Glomerular endothelial cell (primary cell): ENCODE results near the gene ATL3. TPM values are rescaled to one million over a fixed set of nuclear protein-coding genes. Genes with fewer than 3 reads are reported as not detected.
A peak's percentile ranks its signal among the peaks of the same experiment; 100 is the strongest.
"Not testable (repeated sequence)": the region's sequence is repeated elsewhere in the genome, so short reads cannot be mapped to it uniquely, and the experiment has no call there.

ENCODE experiments used
- DNase-seq: peaks from one replicate; pipeline ENCODE4 v3.0.0-alpha.2; 2011; ENCODE audit warnings: low read depth, low spot score; ENCODE audit errors: extremely low read depth
- total RNA-seq: library from RNA; depleted of rRNA; stranded (reverse); fragments of >200 nt; gene quantifications from 2 replicates; pipeline ENCODE4 v1.2.3, GENCODE V29; 2015

The ATL3 gene
- total RNA-seq, 1 donor from 2014 or later = 69.5 TPM

- DNase-seq = no peak
Observed at GRCh38 chr11:63682066-63683021, 11.2 kb upstream of the ATL3 start.

DNA sequence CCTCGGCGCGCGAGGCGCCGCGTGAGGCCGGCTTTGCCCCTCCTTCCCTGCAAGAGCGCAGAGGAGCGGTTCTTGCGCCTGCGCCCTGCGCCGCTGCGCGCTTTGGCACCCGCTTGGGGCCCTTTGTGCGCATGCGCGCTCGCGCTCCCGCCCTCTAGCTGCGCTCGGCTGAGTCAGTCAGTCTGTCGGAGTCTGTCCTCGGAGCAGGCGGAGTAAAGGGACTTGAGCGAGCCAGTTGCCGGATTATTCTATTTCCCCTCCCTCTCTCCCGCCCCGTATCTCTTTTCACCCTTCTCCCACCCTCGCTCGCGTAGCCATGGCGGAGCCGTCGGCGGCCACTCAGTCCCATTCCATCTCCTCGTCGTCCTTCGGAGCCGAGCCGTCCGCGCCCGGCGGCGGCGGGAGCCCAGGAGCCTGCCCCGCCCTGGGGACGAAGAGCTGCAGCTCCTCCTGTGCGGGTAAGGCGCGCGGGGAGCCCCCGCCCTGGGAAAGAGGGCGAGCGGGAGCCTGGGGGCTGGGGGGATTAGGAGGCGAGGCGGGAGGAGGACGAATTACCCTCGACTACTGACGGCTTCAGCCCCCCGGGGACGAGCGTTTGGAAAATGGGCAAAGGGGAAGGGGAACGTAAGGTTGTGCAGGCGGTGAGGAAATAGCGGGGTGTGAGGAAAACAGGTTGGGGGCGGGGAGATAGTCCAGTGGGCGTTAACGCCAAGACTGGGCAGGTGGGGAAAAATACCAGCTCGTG, 10.3 kb upstream of the ATL3 start, which contains the start of gene RTN3:
TSS of gene RTN3 (plus strand) at position 180 of the 745 bp plus-strand sequence. CDS start at position 317, 137 bp downstream.
- no peak for DNase-seq

- no peak for DNase-seq
Observed at GRCh38 chr11:63680834-63681320, 9.7 kb upstream of the ATL3 start.

DNA sequence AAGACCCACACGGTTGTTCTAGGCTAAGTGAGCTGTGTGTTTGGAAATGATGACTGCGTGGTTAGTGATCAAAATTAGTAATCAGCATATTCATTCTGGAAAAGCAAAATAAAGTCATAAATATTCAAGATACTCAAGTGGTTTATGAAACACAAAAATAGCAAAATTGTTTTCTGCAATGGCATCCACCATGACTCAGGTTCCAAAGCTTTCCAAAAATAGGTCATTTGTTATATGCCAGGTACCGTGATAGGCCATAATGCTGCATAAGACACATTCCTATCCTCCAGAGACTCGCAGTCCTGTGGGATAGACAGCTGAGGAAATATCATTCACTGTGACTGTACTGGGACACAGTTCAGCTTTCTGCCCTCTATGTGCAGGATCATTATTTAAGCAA, 2.4 kb upstream of the ATL3 start:
- no peak for DNase-seq

DNA sequence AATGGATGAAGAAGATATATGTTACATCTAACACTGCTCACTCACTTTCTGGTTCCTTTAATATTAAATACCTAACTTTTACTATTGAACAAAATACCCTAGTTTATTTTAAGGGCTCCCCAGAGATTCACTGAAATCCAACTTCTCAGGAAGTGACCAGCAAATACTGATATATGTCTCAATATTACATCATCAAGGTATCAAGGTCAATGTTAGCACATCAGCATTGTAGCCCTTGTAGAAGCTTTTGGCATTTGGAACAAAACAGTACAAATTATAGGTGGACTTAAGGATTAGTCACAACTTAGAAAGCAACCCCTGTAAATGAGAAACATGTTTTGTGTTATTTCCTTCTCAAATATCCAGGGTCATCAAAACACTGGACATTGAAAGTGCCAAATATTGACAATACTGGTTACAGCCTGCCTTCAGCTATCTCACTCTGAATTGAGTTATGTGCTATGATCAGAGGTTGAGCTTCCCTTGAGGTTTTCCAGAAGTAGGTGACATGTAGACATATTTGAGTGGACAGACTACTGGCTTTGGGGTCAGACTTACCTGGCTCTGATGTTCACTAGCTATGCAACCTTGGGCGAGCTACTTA, 1.9 kb upstream of the ATL3 start:
- no peak for DNase-seq

- DNase-seq = no peak
Observed at GRCh38 chr11:63672156-63672463, 934 bp upstream of the ATL3 start.

DNA sequence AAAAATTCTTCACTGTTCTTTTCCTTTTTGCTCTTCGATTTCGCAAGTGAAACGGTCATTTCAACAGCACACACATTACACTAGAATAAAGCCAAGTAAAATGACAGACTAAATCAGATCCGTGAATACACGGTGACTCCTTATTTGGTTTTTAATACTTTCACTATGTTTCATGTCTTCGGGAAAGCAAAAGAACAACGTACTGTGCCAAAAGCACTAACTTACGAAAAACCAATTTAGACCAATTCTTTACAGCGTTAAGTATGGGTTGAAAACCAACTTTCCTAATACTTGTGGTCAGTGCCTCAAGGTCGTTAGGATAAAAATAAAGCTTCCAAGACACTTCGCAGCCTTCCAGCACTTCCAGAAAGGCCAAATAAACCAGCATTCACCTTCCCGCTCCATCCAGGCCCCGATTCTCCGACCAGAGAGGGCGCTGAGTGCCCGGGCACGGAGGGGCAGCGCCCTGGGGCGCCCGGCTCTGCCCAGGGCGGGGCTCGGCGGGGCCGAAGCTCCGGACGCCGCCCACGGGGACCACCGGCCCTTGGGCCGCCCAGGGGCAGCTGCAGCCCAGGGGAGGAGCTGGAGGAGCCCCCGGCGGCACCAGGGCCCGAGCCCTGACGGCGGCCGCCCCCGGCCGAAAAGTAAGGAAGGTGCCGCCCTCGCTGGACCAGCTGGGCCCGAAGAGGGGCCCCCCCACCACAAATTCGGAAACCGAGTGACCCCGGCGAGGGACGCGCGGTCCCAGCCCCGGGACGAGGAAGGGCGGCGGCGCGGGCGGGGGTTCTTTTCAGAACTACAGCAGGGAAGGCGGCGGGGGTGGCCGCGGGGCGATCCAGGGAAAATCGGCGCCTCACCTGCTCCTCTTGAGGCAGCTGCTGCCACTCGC, 499 bp downstream of the ATL3 start:
- no peak for DNase-seq

GRCh38 chr11:63670096-63670432, 1.1 kb downstream of the ATL3 start:
- DNase-seq = no peak

DNA sequence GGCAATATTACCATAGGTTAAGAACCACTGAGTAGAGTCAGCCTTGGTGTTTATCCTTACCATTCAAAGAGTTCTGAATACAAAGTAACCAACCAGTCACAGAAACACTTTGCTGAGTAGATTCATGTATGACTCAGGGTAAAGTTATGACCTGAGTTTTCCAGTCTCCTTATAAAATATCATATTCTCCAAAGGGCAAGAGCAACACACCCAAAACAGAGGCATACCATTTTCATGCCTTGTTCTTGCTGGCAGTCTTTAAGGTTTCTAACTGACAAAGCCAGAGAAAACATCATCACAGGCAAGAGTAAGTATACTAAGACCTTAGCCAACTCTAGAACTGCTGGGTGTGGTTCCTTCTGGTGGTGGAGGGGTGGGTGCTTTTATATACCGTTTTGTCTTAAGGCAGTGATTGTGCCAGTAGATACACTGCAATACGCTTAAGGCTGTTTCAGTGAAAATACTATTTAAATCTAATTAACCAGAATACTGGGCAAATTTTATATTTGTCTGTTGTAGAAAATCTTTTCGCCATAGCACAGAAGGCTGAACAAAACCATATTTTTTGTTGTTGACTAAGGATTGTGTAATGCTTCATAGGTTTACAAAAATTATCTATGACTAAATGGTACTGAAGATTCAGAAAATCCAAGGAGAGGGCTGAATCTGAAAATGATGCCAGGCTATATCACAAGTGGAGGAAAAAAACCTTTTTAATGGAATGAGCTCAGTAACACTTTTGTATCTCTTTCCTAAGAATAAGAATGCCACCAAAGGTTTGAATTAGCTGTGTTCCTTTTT, 3.0 kb downstream of the ATL3 start:
- no peak for DNase-seq

GRCh38 chr11:63666874-63667273, 4.3 kb downstream of the ATL3 start:
- DNase-seq = no peak

- no peak for DNase-seq
Observed at GRCh38 chr11:63663809-63664208, 7.4 kb downstream of the ATL3 start.

DNA sequence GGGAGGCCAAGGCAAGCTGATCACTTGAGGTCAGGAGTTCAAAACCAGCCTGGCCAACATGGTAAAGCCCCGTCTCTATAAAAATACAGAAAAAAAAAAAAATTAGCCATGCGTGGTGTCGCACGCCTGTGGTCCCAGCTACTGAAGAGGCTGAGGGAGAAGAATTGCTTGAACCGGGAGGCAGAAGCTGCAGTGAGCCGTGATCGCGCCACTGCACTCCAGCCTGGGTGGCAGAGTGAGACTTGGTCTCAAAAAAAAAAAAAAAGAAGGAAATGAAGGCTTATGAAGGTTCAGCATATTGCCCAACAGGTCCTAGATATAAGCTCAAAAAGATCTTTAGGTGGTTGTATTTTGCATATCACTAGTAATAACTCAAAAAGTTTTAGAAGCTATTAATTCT, 10.2 kb downstream of the ATL3 start:
- no peak for DNase-seq

- no peak for DNase-seq
Observed at GRCh38 chr11:63652671-63653070, 18.5 kb downstream of the ATL3 start.

- no peak for DNase-seq
Observed at GRCh38 chr11:63643205-63643604, 28.0 kb downstream of the ATL3 start.

GRCh38 chr11:63641727-63642126, 29.4 kb downstream of the ATL3 start:
- no peak for DNase-seq

DNA sequence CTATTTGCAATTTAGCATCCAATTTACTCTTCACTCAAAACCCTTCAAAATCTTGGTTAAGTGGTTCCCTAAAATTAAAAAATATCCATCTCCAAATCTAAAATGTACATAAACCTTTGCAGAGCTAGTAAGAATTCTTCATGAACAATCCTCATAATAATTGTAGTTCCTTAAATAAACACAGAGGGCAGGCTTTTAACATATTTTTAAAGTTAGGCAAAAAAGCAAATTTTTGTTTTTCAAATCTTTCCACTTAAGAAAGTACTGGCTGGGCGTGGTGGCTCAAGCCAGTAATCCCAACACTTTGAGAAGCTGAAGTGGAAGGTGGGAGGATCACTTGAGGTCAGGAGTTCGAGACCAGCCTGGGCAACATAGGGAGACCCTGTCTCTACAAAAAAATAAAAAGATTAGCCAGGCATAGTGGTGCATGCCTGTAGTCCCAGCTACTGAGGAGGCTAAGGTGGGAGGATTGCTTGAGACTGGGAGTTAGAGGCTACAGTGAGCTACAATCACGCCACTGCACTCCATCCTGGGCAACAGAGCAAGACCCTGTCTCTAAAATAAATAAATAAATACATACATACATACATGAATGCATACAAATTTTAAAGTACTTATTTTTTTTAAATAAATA, 31.9 kb downstream of the ATL3 start:
- DNase-seq = no peak

- DNase-seq = not testable (repeated sequence)
Observed at GRCh38 chr11:63638436-63638835, 32.7 kb downstream of the ATL3 start.

DNA sequence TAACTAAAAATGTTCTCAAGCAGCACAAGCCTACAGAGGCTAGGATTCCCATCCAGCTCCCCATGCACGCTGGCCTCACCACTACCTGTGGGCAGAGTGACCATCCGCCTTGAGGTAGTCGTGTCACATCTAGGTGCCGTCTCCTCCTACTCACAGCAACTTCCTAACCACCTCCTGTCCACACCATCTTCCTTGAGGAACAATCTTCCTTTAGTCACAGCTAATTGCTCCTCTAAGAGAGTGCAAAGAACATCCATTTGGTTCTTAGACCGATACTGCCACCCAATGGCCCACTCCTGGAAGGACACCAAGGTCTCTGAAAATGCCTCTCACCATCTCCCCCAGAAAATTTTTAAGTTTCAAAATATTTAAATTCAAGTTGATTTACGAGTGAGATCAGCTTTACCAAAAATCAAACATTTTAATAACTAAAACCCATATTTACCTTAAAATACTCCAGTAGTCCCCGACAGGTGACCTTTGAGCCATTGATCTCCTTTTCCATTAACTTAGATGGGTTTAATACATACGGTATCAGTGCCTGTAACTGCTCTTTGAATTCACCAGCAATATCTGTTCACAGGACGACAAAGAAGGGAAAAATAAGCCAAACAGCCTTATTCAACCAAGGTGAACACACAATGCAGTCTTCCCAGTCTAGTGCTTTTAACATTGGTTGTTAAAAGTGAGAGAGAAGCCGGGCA, 35.3 kb downstream of the ATL3 start:
- DNase-seq = peak; percentile 16

GRCh38 chr11:63629426-63629825, 41.8 kb downstream of the ATL3 start:
- DNase-seq = no peak
